ENCODE measurements around the gene OSBPL8. TPM values are rescaled to one million over a fixed set of nuclear protein-coding genes. Genes with fewer than 3 reads are reported as not detected.

OSBPL8 gene
- polyA plus RNA-seq, 1 donor from 2014 or later, result 98.4 TPM

Other genes starting within 250 kb of the OSBPL8 start
- gene BBS10, start 211.4 kb downstream of the OSBPL8 start, polyA plus RNA-seq, result 1.8 TPM
- gene ZDHHC17, start 204.3 kb upstream of the OSBPL8 start, polyA plus RNA-seq, result 10.4 TPM

Data from IgD-negative memory B cell (primary cell).